Measurements from ENCODE around the gene RAB11FIP3. TPM values are rescaled to one million over a fixed set of nuclear protein-coding genes. Genes with fewer than 3 reads are reported as not detected.

Gene RAB11FIP3
- total RNA-seq, 1 experiment from 2014 or later = 37.1 TPM

DNA sequence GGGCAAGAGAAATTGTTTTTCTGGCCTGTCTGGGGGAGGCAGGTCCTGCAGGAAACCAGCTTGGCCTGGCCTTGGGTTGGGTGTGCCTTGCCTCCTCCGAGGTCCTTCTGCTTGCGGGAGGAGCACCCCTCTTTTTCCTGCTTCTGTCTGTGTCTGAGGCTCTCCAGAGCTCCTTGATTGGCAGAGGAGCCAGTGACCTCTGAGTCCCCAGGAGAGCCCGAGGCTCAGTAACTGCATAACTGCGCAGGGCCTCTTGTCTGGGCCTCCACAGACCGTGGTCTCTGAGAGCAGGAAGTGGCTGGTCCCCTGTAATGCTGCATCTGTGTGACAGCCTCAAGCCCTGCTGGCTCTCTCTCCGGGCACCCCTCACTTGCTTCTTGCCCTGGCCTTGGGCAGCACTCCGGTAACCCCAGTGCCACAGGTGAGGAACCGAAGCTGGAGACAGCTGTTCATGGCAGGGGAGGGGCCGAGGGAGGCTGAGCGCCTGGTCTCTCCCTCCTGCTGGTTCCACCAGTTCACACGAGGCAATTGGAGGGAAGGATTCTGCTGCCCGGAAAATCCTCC is 103.6 kb downstream of the RAB11FIP3 start:
- H3K23me2 ChIP-seq (ENCODE audit: insufficient read length, low read depth, low read length, poor library complexity, severe bottlenecking) = peaks cover 13% of the 10 kb centered on the region
- no peak overlapping the region for H2BK120ac ChIP-seq (ENCODE audit: low read depth, low read length, poor library complexity, severe bottlenecking)
- H3K56ac ChIP-seq (ENCODE audit: insufficient read length, low read depth, low read length) = no peak overlapping the region
- no peak overlapping the region for H3K18ac ChIP-seq (ENCODE audit: insufficient read length, low read depth, low read length)
- H4K20me1 ChIP-seq (ENCODE audit: control insufficient read depth, insufficient read depth, insufficient read length) = peaks cover 6% of the 10 kb centered on the region
- no peak overlapping the region for H3T11ph ChIP-seq (ENCODE audit: low read length)
- H4K91ac ChIP-seq (ENCODE audit: insufficient read length, low read depth, low read length) = no peak overlapping the region
- H3K23ac ChIP-seq (ENCODE audit: insufficient read length, low read depth, low read length) = no peak overlapping the region
- no peak overlapping the region for H2AFZ ChIP-seq (ENCODE audit: low read length)
- Mint-ChIP-seq H3K27ac (no peak overlapping the region), H3K4me3 (peak overlapping the region; percentile 79 to 88), H3K9me3 (no peaks in the 10 kb centered on the region), H3K4me1 (peaks cover 18% of the 10 kb centered on the region in 2 experiments), H3K27me3 (ENCODE audit: low read depth) (no peaks in the 10 kb centered on the region), H3K36me3 (ENCODE audit: insufficient read depth in 1 of 3, low read depth in 3 of 3) (peaks cover 0 to 12% (median 12%) of the 10 kb centered on the region in 3 experiments; a peak in 3 of 7 replicates)
- no peak for DNase-seq
- H3K9ac ChIP-seq (ENCODE audit: extremely low read depth, insufficient read length, low read length) = peak overlapping the region; percentile 55
- H3K14ac ChIP-seq (ENCODE audit: insufficient read depth, low read length) = no peak overlapping the region
- H4K5ac ChIP-seq (ENCODE audit: insufficient read length, low read depth, low read length) = no peak overlapping the region
- no peak overlapping the region for H2BK20ac ChIP-seq (ENCODE audit: low read depth, low read length, poor library complexity, severe bottlenecking)
- no peak overlapping the region for H3K27ac ChIP-seq (ENCODE audit: insufficient read length, low read depth, low read length)
- no peak overlapping the region for H4K8ac ChIP-seq (replicated peaks; ENCODE audit: insufficient read length, low read depth, low read length)
- H3K27me3 ChIP-seq (ENCODE audit: insufficient read depth, low read length) = no peaks in the 10 kb centered on the region
- no peak overlapping the region for H2AK5ac ChIP-seq (ENCODE audit: insufficient read length, low read length)
- H3K4me2 ChIP-seq (ENCODE audit: insufficient read depth, insufficient read length, low read length) = peak overlapping the region; percentile 75
- peaks cover 22% of the 10 kb centered on the region; the same call in 1 of the 2 replicates for H3K79me2 ChIP-seq (ENCODE audit: insufficient read depth, low read length)
- H3K79me1 ChIP-seq (ENCODE audit: insufficient read depth, low read depth, low read length, poor library complexity, severe bottlenecking) = no peaks in the 10 kb centered on the region
- H2BK15ac ChIP-seq (ENCODE audit: low read depth, low read length) = no peak overlapping the region
- no CpG with 5 or more reads among the region's 12 CpGs for WGBS (ENCODE audit: extremely low coverage, insufficient read length, low lambda C conversion rate)
- H3K4ac ChIP-seq (ENCODE audit: low read depth, low read length) = no peak overlapping the region
- no peak overlapping the region for H2BK12ac ChIP-seq (ENCODE audit: insufficient read length, low read depth, low read length)
- H3K9me3 ChIP-seq (ENCODE audit: control insufficient read depth, low read depth, low read length) = no peaks in the 10 kb centered on the region
- H3K4me1 ChIP-seq (ENCODE audit: insufficient read depth, low read length) = no peaks in the 10 kb centered on the region; the same call in 1 of the 2 replicates
- TF ChIP-seq, protein P1, sequence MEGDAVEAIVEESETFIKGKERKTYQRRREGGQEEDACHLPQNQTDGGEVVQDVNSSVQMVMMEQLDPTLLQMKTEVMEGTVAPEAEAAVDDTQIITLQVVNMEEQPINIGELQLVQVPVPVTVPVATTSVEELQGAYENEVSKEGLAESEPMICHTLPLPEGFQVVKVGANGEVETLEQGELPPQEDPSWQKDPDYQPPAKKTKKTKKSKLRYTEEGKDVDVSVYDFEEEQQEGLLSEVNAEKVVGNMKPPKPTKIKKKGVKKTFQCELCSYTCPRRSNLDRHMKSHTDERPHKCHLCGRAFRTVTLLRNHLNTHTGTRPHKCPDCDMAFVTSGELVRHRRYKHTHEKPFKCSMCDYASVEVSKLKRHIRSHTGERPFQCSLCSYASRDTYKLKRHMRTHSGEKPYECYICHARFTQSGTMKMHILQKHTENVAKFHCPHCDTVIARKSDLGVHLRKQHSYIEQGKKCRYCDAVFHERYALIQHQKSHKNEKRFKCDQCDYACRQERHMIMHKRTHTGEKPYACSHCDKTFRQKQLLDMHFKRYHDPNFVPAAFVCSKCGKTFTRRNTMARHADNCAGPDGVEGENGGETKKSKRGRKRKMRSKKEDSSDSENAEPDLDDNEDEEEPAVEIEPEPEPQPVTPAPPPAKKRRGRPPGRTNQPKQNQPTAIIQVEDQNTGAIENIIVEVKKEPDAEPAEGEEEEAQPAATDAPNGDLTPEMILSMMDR (conservative IDR thresholded peaks at IDR 0.05) = no peak
- H2BK5ac ChIP-seq (ENCODE audit: insufficient read length, low read length) = no peak overlapping the region
